Lung microvascular endothelial cell (primary cell): ENCODE results near the gene SYNGR3. TPM values are rescaled to one million over a fixed set of nuclear protein-coding genes. Genes with fewer than 3 reads are reported as not detected.

Experiments
- DNase-seq, 2 donors: peaks; one replicate each; pipeline versions ENCODE4 v3.0.0 to v3.0.0-alpha.2; 2010; ENCODE audit warnings: low read depth in 2 of 2
- total RNA-seq: library from RNA; depleted of rRNA; stranded (reverse); fragments of >200 nt; gene quantifications from 2 replicates; pipeline ENCODE4 v1.2.1, GENCODE V29; 2014

Gene SYNGR3
- total RNA-seq, 1 donor from 2014 or later = 0.40 TPM

- peak; percentile 52 to 59 for DNase-seq
Measured at GRCh38 chr16:2039274-2040031, 49.7 kb downstream of the SYNGR3 start.

DNA sequence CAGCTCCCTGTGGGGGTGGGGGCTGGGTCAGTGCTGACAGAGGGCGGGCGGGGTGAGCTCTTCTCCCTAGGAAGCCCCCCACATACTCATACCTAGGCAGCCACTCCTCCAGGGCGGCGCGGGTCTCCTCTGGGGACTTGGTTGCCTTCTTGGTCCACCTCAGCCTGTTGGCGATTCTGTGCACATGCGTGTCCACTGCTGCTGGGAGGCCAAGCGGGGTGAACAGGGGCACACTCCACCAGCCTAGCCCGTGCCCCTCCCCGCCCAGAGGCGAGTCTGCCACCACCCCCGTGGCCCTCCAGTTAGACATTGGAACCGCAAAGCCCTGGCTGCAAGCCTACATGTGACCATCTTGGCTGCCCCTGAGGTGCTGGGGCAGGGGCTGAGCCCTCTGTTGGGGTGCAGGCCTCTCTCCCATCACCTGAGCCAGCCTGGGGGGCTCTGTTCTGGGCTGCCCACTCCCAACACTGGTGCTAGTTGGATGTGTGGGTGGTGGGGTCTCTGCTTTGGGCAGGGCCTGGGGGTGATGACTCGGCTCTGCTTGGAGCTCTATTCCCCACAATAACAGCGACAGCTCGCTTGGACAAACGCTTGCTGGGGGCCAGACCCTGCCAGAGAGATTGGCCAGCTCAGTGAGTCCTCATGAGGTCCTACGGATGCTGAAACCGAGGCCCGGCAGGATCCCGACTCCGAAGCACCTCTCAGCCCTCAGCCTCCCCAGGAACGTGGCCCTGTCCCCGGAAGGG is 50.4 kb downstream of the SYNGR3 start:
- no peak for DNase-seq

DNA sequence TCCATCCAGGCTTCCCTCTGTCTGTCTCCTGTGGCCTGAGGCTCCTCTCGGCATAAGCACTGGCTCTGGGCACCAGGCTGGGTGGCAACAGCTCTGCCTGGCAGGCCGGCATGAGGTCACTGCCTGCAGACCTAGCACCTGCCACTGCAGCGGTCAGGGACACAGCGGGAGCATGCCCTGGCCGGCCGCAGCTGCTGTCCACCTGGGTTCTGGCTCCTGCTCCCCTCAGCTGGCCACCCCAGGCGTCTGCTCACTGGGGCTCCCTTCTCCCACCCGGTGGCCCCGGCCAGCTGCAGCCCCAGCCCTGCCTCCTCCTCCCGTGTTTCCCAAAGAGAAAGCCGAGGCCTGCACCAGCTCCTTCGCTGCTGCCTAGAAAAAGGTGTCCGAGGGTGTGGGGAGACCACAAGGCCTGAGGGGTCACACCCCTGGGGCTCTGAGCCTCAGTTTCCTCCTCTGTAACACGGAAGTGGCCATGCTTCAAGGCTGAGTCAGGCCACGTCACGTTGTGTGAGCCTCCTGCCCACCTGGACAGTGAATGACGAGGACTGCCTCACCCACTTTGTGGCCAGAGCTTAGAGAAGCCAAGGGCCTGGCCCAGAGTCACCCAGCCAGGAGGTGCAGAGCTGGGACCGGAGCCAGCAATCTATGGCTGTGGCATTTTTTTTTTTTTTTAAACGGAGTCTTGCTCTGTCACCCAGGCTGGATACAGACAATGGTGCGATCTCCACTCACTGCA is 51.2 kb downstream of the SYNGR3 start:
- no peak for DNase-seq

GRCh38 chr16:2042171-2042985 is 52.6 kb downstream of the SYNGR3 start:
- DNase-seq = no peak

- DNase-seq = no peak
Measured at GRCh38 chr16:2042986-2043666, 53.4 kb downstream of the SYNGR3 start.

Other genes starting within 250 kb of the SYNGR3 start
- gene NME3, start 218.4 kb upstream of the SYNGR3 start, total RNA-seq = 32.3 and 47.4 TPM in 2 replicates
- gene EME2, start 217.2 kb upstream of the SYNGR3 start, total RNA-seq = 2.4 and 4.0 TPM in 2 replicates
- gene MRPS34, start 216.8 kb upstream of the SYNGR3 start, total RNA-seq = 50.4 and 57.1 TPM in 2 replicates
- 32.7 and 49.8 TPM in 2 replicates for gene SPSB3, start 207.4 kb upstream of the SYNGR3 start, total RNA-seq
- 56.7 and 57.3 TPM in 2 replicates for gene NUBP2, start 207.0 kb upstream of the SYNGR3 start, total RNA-seq
- not detected in 2 replicates for gene IGFALS, start 196.3 kb upstream of the SYNGR3 start, total RNA-seq
- gene HAGH, start 163.1 kb upstream of the SYNGR3 start, total RNA-seq = 58.2 and 71.8 TPM in 2 replicates
- gene FAHD1, start 162.8 kb upstream of the SYNGR3 start, total RNA-seq = 74.3 and 81.7 TPM in 2 replicates
- gene MEIOB, start 117.8 kb upstream of the SYNGR3 start, total RNA-seq = not detected in 2 replicates
- gene HS3ST6, start 71.6 kb upstream of the SYNGR3 start, total RNA-seq = not detected in 2 replicates
- gene MSRB1, start 46.8 kb upstream of the SYNGR3 start, total RNA-seq = 8.3 and 11.9 TPM in 2 replicates
- not detected in 2 replicates for gene RPL3L, start 35.3 kb upstream of the SYNGR3 start, total RNA-seq
- 113 and 126 TPM in 2 replicates for gene NDUFB10, start 30.4 kb upstream of the SYNGR3 start, total RNA-seq
- gene RPS2, start 25.1 kb upstream of the SYNGR3 start, total RNA-seq = 2,011 and 3,024 TPM in 2 replicates
- gene RNF151, start 23.1 kb upstream of the SYNGR3 start, total RNA-seq = not detected in 2 replicates
- 20.5 and 21.2 TPM in 2 replicates for gene TBL3, start 17.9 kb upstream of the SYNGR3 start, total RNA-seq
- under 0.01 TPM in 2 replicates for gene NOXO1, start 8.5 kb upstream of the SYNGR3 start, total RNA-seq
- 8.1 and 8.5 TPM in 2 replicates for gene GFER, start 5.8 kb upstream of the SYNGR3 start, total RNA-seq
- 8.9 and 9.7 TPM in 2 replicates for gene ZNF598, start 19.9 kb downstream of the SYNGR3 start, total RNA-seq
- gene NPW, start 29.8 kb downstream of the SYNGR3 start, total RNA-seq = 0.44 and 0.60 TPM in 2 replicates
- gene NHERF2, start 36.9 kb downstream of the SYNGR3 start, total RNA-seq = 42.1 and 47.6 TPM in 2 replicates
- gene NTHL1, start 57.9 kb downstream of the SYNGR3 start, total RNA-seq = 22.8 and 31.2 TPM in 2 replicates
- 23.8 and 29.0 TPM in 2 replicates for gene TSC2, start 58.0 kb downstream of the SYNGR3 start, total RNA-seq
- 18.5 and 31.5 TPM in 2 replicates for gene PKD1, start 145.9 kb downstream of the SYNGR3 start, total RNA-seq
- 0.20 and 0.65 TPM in 2 replicates for gene RAB26, start 158.7 kb downstream of the SYNGR3 start, total RNA-seq
- gene TRAF7, start 165.8 kb downstream of the SYNGR3 start, total RNA-seq = 60.8 and 63.9 TPM in 2 replicates
- gene CASKIN1, start 206.6 kb downstream of the SYNGR3 start, total RNA-seq = under 0.01 TPM in 2 replicates
- 13.5 and 13.7 TPM in 2 replicates for gene MLST8, start 215.5 kb downstream of the SYNGR3 start, total RNA-seq
- 0.44 and 2.2 TPM in 2 replicates for gene BRICD5, start 220.9 kb downstream of the SYNGR3 start, total RNA-seq
- gene PGP, start 224.9 kb downstream of the SYNGR3 start, total RNA-seq = 10.0 and 11.5 TPM in 2 replicates
- gene E4F1, start 233.6 kb downstream of the SYNGR3 start, total RNA-seq = 16.1 and 20.8 TPM in 2 replicates
- 0.22 and 0.40 TPM in 2 replicates for gene DNASE1L2, start 246.5 kb downstream of the SYNGR3 start, total RNA-seq